H9 (cell line): ENCODE measurements around the gene KIF14. TPM values are rescaled to one million over a fixed set of nuclear protein-coding genes. Genes with fewer than 3 reads are reported as not detected.

Experiments
- DNase-seq: peaks from one replicate; pipeline ENCODE4 v3.0.0-alpha.2; 2017
- H2AFZ ChIP-seq: one replicate; pipeline ENCODE4 v1.6.1; 2013; ENCODE audit warnings: mild to moderate bottlenecking, low read length, control low read depth, moderate library complexity
- H2AK5ac ChIP-seq: 2 replicates; pipeline ENCODE4 v1.6.1; 2013; ENCODE audit warnings: low read length, control low read depth, mixed read lengths; ENCODE audit not compliant: insufficient read length
- H2BK120ac ChIP-seq: one replicate; pipeline ENCODE4 v1.6.1; 2013; ENCODE audit warnings: low read depth, mild to moderate bottlenecking, low read length, control low read depth, inconsistent platforms; ENCODE audit not compliant: poor library complexity, severe bottlenecking
- H2BK12ac ChIP-seq: 2 replicates; pipeline ENCODE4 v1.6.1; 2013; ENCODE audit warnings: low read length, control low read depth, mixed read lengths, low read depth; ENCODE audit not compliant: insufficient read length
- H2BK15ac ChIP-seq: 2 replicates; pipeline ENCODE4 v1.6.1; 2013; ENCODE audit warnings: low read depth, low read length, control low read depth
- H2BK20ac ChIP-seq: one replicate; pipeline ENCODE4 v1.6.1; 2013; ENCODE audit warnings: low read depth, mild to moderate bottlenecking, low read length, control low read depth, inconsistent platforms; ENCODE audit not compliant: poor library complexity, severe bottlenecking
- H2BK5ac ChIP-seq: 2 replicates; pipeline ENCODE4 v1.6.1; 2013; ENCODE audit warnings: low read length, control low read depth, mixed read lengths; ENCODE audit not compliant: insufficient read length
- H3K14ac ChIP-seq: 2 replicates; pipeline ENCODE4 v1.6.1; 2013; ENCODE audit warnings: low read length, control low read depth; ENCODE audit not compliant: insufficient read depth
- H3K18ac ChIP-seq: 2 replicates; pipeline ENCODE4 v1.6.1; 2013; ENCODE audit warnings: low read depth, mild to moderate bottlenecking, mixed read lengths, low read length, control low read depth; ENCODE audit not compliant: insufficient read length
- H3K23ac ChIP-seq: 2 replicates; pipeline ENCODE4 v1.6.1; 2013; ENCODE audit warnings: low read length, control low read depth, mixed read lengths, low read depth; ENCODE audit not compliant: insufficient read length
- H3K23me2 ChIP-seq: 2 replicates; pipeline ENCODE4 v1.6.1; 2013; ENCODE audit warnings: low read depth, mild to moderate bottlenecking, mixed read lengths, low read length, control low read depth; ENCODE audit not compliant: insufficient read length, poor library complexity, severe bottlenecking
- H3K27ac ChIP-seq: 2 replicates; pipeline ENCODE4 v1.5.1; 2013; ENCODE audit warnings: low read length, control low read depth, mixed read lengths, low read depth; ENCODE audit not compliant: insufficient read length
- H3K27me3 ChIP-seq: 2 replicates; pipeline ENCODE4 v1.6.1; 2013; ENCODE audit warnings: low read length, control low read depth, inconsistent platforms; ENCODE audit not compliant: insufficient read depth
- H3K4ac ChIP-seq: 2 replicates; pipeline ENCODE4 v1.6.1; 2013; ENCODE audit warnings: low read depth, mild to moderate bottlenecking, control low read depth, inconsistent platforms, low read length, moderate library complexity
- H3K4me1 ChIP-seq: 2 replicates; pipeline ENCODE4 v1.6.1; 2013; ENCODE audit warnings: low read length, control low read depth, inconsistent platforms; ENCODE audit not compliant: insufficient read depth
- H3K4me2 ChIP-seq: 2 replicates; pipeline ENCODE4 v1.6.1; 2013; ENCODE audit warnings: low read length, control low read depth, mixed read lengths; ENCODE audit not compliant: insufficient read length, insufficient read depth
- H3K56ac ChIP-seq: 2 replicates; pipeline ENCODE4 v1.6.1; 2013; ENCODE audit warnings: low read depth, mild to moderate bottlenecking, mixed read lengths, low read length, control low read depth; ENCODE audit not compliant: insufficient read length
- H3K79me1 ChIP-seq: 2 replicates; pipeline ENCODE4 v1.6.1; 2013; ENCODE audit warnings: low read depth, mild to moderate bottlenecking, moderate library complexity, low read length, control low read depth, inconsistent platforms; ENCODE audit not compliant: insufficient read depth, poor library complexity, severe bottlenecking
- H3K79me2 ChIP-seq: 2 replicates; pipeline ENCODE4 v1.6.1; 2013; ENCODE audit warnings: low read length, control low read depth, inconsistent platforms; ENCODE audit not compliant: insufficient read depth
- H3K9ac ChIP-seq: 2 replicates; pipeline ENCODE4 v1.6.1; 2013; ENCODE audit warnings: low read length, control low read depth, mixed read lengths; ENCODE audit not compliant: insufficient read length; ENCODE audit errors: extremely low read depth
- H3K9me3 ChIP-seq: one replicate; pipeline ENCODE4 v1.6.1; 2013; ENCODE audit warnings: low read depth, low read length, inconsistent platforms; ENCODE audit not compliant: control insufficient read depth
- H3T11ph ChIP-seq: one replicate; pipeline ENCODE4 v1.6.1; 2013; ENCODE audit warnings: mild to moderate bottlenecking, low read length, control low read depth, inconsistent platforms
- H4K20me1 ChIP-seq: one replicate; pipeline ENCODE4 v1.6.1; 2013; ENCODE audit not compliant: control insufficient read depth, insufficient read length, insufficient read depth
- H4K5ac ChIP-seq: 2 replicates; pipeline ENCODE4 v1.6.1; 2013; ENCODE audit warnings: low read depth, mild to moderate bottlenecking, mixed read lengths, low read length, control low read depth; ENCODE audit not compliant: insufficient read length
- H4K8ac ChIP-seq: replicated peaks from 2 replicates; pipeline ENCODE4 v1.6.1; 2013; ENCODE audit warnings: low read length, control low read depth, mixed read lengths, low read depth; ENCODE audit not compliant: insufficient read length
- H4K91ac ChIP-seq: 2 replicates; pipeline ENCODE4 v1.6.1; 2013; ENCODE audit warnings: low read depth, mild to moderate bottlenecking, moderate library complexity, mixed read lengths, low read length, control low read depth; ENCODE audit not compliant: insufficient read length
- H3K27ac Mint-ChIP-seq, 3 experiments: 2 replicates in 2 of 3; 3 replicates in 1 of 3; pipeline ENCODE4 v1.8.0; 2020 to 2021; ENCODE audit warnings: mixed read lengths in 3 of 3, mild to moderate bottlenecking in 1 of 3, moderate library complexity in 1 of 3
- H3K27me3 Mint-ChIP-seq: 2 replicates; pipeline ENCODE4 v1.8.0; 2021; ENCODE audit warnings: low read depth, mild to moderate bottlenecking, moderate library complexity, mixed read lengths
- H3K36me3 Mint-ChIP-seq, 3 experiments: 2 replicates in 2 of 3; 3 replicates in 1 of 3; pipeline ENCODE4 v1.8.0; 2020 to 2021; ENCODE audit warnings: low read depth in 3 of 3, mixed read lengths in 3 of 3; ENCODE audit not compliant: insufficient read depth in 1 of 3
- H3K4me1 Mint-ChIP-seq, 2 experiments: 2 replicates each; pipeline ENCODE4 v1.8.0; 2020; ENCODE audit warnings: mixed read lengths in 2 of 2
- H3K4me3 Mint-ChIP-seq, 2 experiments: 2 replicates in 1 of 2; 3 replicates in 1 of 2; pipeline ENCODE4 v1.8.0; 2020 to 2021; ENCODE audit warnings: mild to moderate bottlenecking in 2 of 2, mixed read lengths in 2 of 2, moderate library complexity in 1 of 2
- H3K9me3 Mint-ChIP-seq, 2 experiments: 2 replicates in 1 of 2; 3 replicates in 1 of 2; pipeline ENCODE4 v1.8.0; 2020; ENCODE audit warnings: mild to moderate bottlenecking in 2 of 2, mixed read lengths in 2 of 2, moderate library complexity in 1 of 2
- WGBS: extraction: QIAGEN DNeasy Blood & Tissue Kit; methylation state at CpG from one replicate; pipeline ENCODE4 v1.1.7; 2013; ENCODE audit warnings: missing lambda C conversion rate, low lambda C conversion rate, mixed read lengths; ENCODE audit not compliant: insufficient read length; ENCODE audit errors: extremely low coverage; 5-methylcytosine and 5-hydroxymethylcytosine counted together
- total RNA-seq: library from RNA; stranded (reverse); gene quantifications from 2 replicates; pipeline ENCODE4 v1.2.1, GENCODE V29; 2021
- TF ChIP-seq, protein P1 (sequence below): fragments of 200-600 bp; sonication (generic); conservative IDR thresholded peaks from 3 replicates; pipeline ENCODE4 v1.8.0; 2021; ENCODE audit warnings: antibody characterized with exemption, mild to moderate bottlenecking

The KIF14 gene
- total RNA-seq, 1 experiment from 2014 or later, result 18.2 TPM

DNA sequence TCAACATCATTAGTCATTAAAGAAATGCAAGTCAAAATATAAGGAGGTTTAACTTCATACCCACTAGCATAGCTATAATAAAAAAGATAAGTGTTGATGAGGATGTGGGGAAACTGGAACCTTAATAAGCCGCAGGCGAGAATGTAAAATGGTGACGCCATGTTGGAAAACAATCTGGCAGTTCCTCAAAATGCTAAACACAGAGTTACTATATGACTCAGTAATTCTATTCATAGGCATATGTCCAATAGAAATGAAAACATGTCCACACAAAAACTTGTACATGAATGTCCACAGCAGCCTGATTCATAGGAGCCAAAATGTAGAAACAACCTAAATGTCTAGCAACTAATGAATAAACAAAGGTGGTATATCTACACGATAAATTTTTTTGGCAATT is 26.0 kb upstream of the KIF14 start:
- Histone ChIP-seq H2AK5ac (no peak overlapping the region), H2BK15ac (no peak overlapping the region), H3K79me2 (no peaks in the 10 kb centered on the region), H4K5ac (no peak overlapping the region), H2AFZ (no peak overlapping the region), H4K20me1 (no peaks in the 10 kb centered on the region), H3K4ac (no peak overlapping the region), H3K18ac (no peak overlapping the region), H3K4me1 (no peaks in the 10 kb centered on the region), H2BK5ac (no peak overlapping the region), H3K14ac (no peak overlapping the region), H3K23ac (no peak overlapping the region), H3K4me2 (no peak overlapping the region), H2BK12ac (no peak overlapping the region), H3K9ac (no peak overlapping the region), H3K79me1 (no peaks in the 10 kb centered on the region), H3T11ph (no peak overlapping the region), H3K27ac (no peak overlapping the region), H3K9me3 (no peaks in the 10 kb centered on the region), H4K8ac (no peak overlapping the region), H2BK120ac (no peak overlapping the region), H3K23me2 (no peaks in the 10 kb centered on the region), H2BK20ac (no peak overlapping the region), H3K56ac (no peak overlapping the region), H3K27me3 (no peaks in the 10 kb centered on the region), H4K91ac (no peak overlapping the region)
- Mint-ChIP-seq H3K36me3 (peaks cover 5 to 45% (median 41%) of the 10 kb centered on the region in 3 experiments; a peak in 6 of 7 replicates), H3K27me3 (no peaks in the 10 kb centered on the region), H3K27ac (no peak overlapping the region), H3K4me3 (no peak overlapping the region), H3K9me3 (no peaks in the 10 kb centered on the region), H3K4me1 (no peaks in the 10 kb centered on the region)
- no peak for DNase-seq
- TF ChIP-seq, protein P1, sequence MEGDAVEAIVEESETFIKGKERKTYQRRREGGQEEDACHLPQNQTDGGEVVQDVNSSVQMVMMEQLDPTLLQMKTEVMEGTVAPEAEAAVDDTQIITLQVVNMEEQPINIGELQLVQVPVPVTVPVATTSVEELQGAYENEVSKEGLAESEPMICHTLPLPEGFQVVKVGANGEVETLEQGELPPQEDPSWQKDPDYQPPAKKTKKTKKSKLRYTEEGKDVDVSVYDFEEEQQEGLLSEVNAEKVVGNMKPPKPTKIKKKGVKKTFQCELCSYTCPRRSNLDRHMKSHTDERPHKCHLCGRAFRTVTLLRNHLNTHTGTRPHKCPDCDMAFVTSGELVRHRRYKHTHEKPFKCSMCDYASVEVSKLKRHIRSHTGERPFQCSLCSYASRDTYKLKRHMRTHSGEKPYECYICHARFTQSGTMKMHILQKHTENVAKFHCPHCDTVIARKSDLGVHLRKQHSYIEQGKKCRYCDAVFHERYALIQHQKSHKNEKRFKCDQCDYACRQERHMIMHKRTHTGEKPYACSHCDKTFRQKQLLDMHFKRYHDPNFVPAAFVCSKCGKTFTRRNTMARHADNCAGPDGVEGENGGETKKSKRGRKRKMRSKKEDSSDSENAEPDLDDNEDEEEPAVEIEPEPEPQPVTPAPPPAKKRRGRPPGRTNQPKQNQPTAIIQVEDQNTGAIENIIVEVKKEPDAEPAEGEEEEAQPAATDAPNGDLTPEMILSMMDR, result no peak
- no CpG with 5 or more reads among the region's 4 CpGs for WGBS
